HCT116 (cell line): Measurements from ENCODE around the gene TMEM131. TPM values are rescaled to one million over a fixed set of nuclear protein-coding genes. Genes with fewer than 3 reads are reported as not detected.

Experiments used
- ATAC-seq: fragments of 200-7000 bp; cut with Tn5 transposase; 2 replicates; pipeline ENCODE4 v1.9.1; 2020; ENCODE audit warnings: mild to moderate bottlenecking, moderate library complexity
- BruUV-seq: library from RNA; stranded (reverse); fragments of 400-500 nt; replicated peaks from 2 replicates; lab custom pipeline; 2021; lab: Mats Ljungman, UMichigan
- CTCF ChIA-PET: fragments of 300-600 bp; sonication (Branson Sonifier 250); formaldehyde crosslinking; loops from one replicate; lab custom pipeline; 2021; ENCODE audit warnings: antibody characterized with exemption; lab: Charles Lee
- POLR2A ChIA-PET: fragments of 300-600, 350-600 bp; sonication (Branson Sonifier 250); formaldehyde crosslinking; loops from one replicate; lab custom pipeline; 2021; ENCODE audit warnings: antibody characterized with exemption; lab: Charles Lee
- RAD21 ChIA-PET, 2 experiments: fragments of 300-600 bp; sonication (Branson Sonifier 250); formaldehyde crosslinking; loops; one replicate each; lab custom pipeline; 2023; ENCODE audit warnings: low total read pairs in 2 of 2; ENCODE audit not compliant: uncharacterized antibody in 2 of 2, unreplicated experiment in 2 of 2, low non-redundant PET in 1 of 2; lab: Charles Lee
- DNase-seq: peaks from one replicate; pipeline ENCODE4 v3.0.0-alpha.2; 2010; ENCODE audit warnings: low read depth, low spot score
- H2AFZ ChIP-seq: fragments of 200-600 bp; shearing (Covaris generic), sonication (generic); 2 replicates; pipeline ENCODE4 v1.6.1; 2017; ENCODE audit warnings: low read depth, mixed run types, mixed read lengths, antibody characterized with exemption, low read length; ENCODE audit not compliant: poor library complexity, severe bottlenecking
- H3K27ac ChIP-seq: 2 replicates; pipeline ENCODE4 v1.5.1; 2012; ENCODE audit warnings: low read depth, low read length
- H3K27me3 ChIP-seq: fragments of 200-600 bp; sonication (generic); 2 replicates; pipeline ENCODE4 v1.6.1; 2016; ENCODE audit warnings: mixed run types, low read length, mixed read lengths; ENCODE audit not compliant: insufficient read depth
- H3K36me3 ChIP-seq, 2 experiments: fragments of 200-500 bp in 1 of 2; fragments of 200-600 bp in 1 of 2; sonication (Bioruptor generic) in 1 of 2; sonication (generic) in 1 of 2; 2 replicates each; pipeline versions ENCODE4 v1.5.1 to v1.6.1; 2014 to 2016; ENCODE audit warnings: low read length in 2 of 2, inconsistent platforms in 1 of 2, mixed read lengths in 1 of 2, mixed run types in 1 of 2; ENCODE audit not compliant: insufficient read depth in 2 of 2, control insufficient read depth in 1 of 2
- H3K4me1 ChIP-seq, 2 experiments: fragments of 200-600 bp in 1 of 2; sonication (generic) in 1 of 2; 2 replicates each; pipeline versions ENCODE4 v1.5.1 to v1.6.1; 2012 to 2017; ENCODE audit warnings: low read length in 2 of 2, inconsistent platforms in 1 of 2, mild to moderate bottlenecking in 1 of 2, mixed read lengths in 1 of 2, mixed run types in 1 of 2, moderate library complexity in 1 of 2; ENCODE audit not compliant: insufficient read depth in 2 of 2, control insufficient read depth in 1 of 2
- H3K4me2 ChIP-seq: fragments of 200-600 bp; sonication (generic); 2 replicates; pipeline ENCODE4 v1.6.1; 2017; ENCODE audit warnings: mixed run types, low read length, mixed read lengths
- H3K4me3 ChIP-seq, 2 experiments: fragments of 200-600 bp in 1 of 2; sonication (generic) in 1 of 2; replicated peaks in 1 of 2; 2 replicates each; pipeline ENCODE4 v1.5.1; 2011 to 2016; ENCODE audit warnings: low read length in 2 of 2, control low read depth in 1 of 2, low read depth in 1 of 2, mild to moderate bottlenecking in 1 of 2, mixed read lengths in 1 of 2, mixed run types in 1 of 2
- H3K79me2 ChIP-seq: fragments of 200-600 bp; sonication (generic); 2 replicates; pipeline ENCODE4 v1.6.1; 2017; ENCODE audit warnings: mild to moderate bottlenecking, mixed run types, low read length, moderate library complexity, mixed read lengths; ENCODE audit not compliant: insufficient read depth
- H3K9ac ChIP-seq: fragments of 200-600 bp; sonication (generic); 2 replicates; pipeline ENCODE4 v1.6.1; 2016; ENCODE audit warnings: low read length, mixed read lengths
- H3K9me2 ChIP-seq: fragments of 200-600 bp; sonication (generic), shearing (Covaris generic); 2 replicates; pipeline ENCODE4 v1.6.1; 2017; ENCODE audit warnings: mixed run types, mild to moderate bottlenecking, moderate library complexity; ENCODE audit not compliant: insufficient read depth
- H3K9me3 ChIP-seq, 2 experiments: fragments of 200-500 bp in 1 of 2; fragments of 200-600 bp in 1 of 2; sonication (Bioruptor generic) in 1 of 2; sonication (generic) in 1 of 2; 2 replicates each; pipeline ENCODE4 v1.6.1; 2014 to 2017; ENCODE audit warnings: low read length in 2 of 2, mixed read lengths in 2 of 2, inconsistent platforms in 1 of 2, low read depth in 1 of 2, mild to moderate bottlenecking in 1 of 2, mixed run types in 1 of 2, moderate library complexity in 1 of 2; ENCODE audit not compliant: control insufficient read depth in 1 of 2, insufficient read depth in 1 of 2
- H4K20me1 ChIP-seq: fragments of 200-600 bp; sonication (generic), shearing (Covaris generic); 2 replicates; pipeline ENCODE4 v1.6.1; 2017; ENCODE audit warnings: mixed run types, mild to moderate bottlenecking, moderate library complexity; ENCODE audit not compliant: insufficient read depth
- CBX3 ChIP-seq: IDR thresholded peaks from 2 replicates; pipeline ENCODE4 v1.6.1; 2012; ENCODE audit warnings: low read depth
- EGR1 ChIP-seq: IDR thresholded peaks from 2 replicates; pipeline ENCODE4 v1.6.1; 2012; ENCODE audit warnings: low read depth
- ELF1 ChIP-seq: IDR thresholded peaks from 2 replicates; pipeline ENCODE4 v1.6.1; 2012; ENCODE audit warnings: low read depth, borderline replicate concordance
- EZH2 ChIP-seq: fragments of 200-600 bp; sonication (generic); IDR thresholded peaks from 2 replicates; pipeline ENCODE4 v1.6.1; 2017; ENCODE audit warnings: antibody characterized with exemption, mixed run types
- EZH2phosphoT487 ChIP-seq: fragments of 200-600 bp; IDR thresholded peaks from 2 replicates; pipeline ENCODE4 v1.6.1; 2018; ENCODE audit warnings: antibody characterized with exemption, borderline replicate concordance
- FOSL1 ChIP-seq: IDR thresholded peaks from 2 replicates; pipeline ENCODE4 v1.6.1; 2012; ENCODE audit warnings: low read depth
- JUND ChIP-seq: IDR thresholded peaks from 2 replicates; pipeline ENCODE4 v1.6.1; 2012
- POLR2A ChIP-seq: IDR thresholded peaks from 2 replicates; pipeline ENCODE4 v1.7.0; 2011; ENCODE audit warnings: borderline replicate concordance; ENCODE audit not compliant: insufficient read depth, insufficient read length; ENCODE audit errors: extremely low read depth
- POLR2AphosphoS5 ChIP-seq: IDR thresholded peaks from 2 replicates; pipeline ENCODE4 v1.6.1; 2011; ENCODE audit warnings: mild to moderate bottlenecking, low read depth, low read length, moderate library complexity
- RAD21 ChIP-seq: IDR thresholded peaks from 2 replicates; pipeline ENCODE4 v1.6.1; 2012; ENCODE audit warnings: low read depth, mild to moderate bottlenecking
- SIN3A ChIP-seq: IDR thresholded peaks from 2 replicates; pipeline ENCODE4 v1.6.1; 2012; ENCODE audit warnings: low read depth
- SP1 ChIP-seq: IDR thresholded peaks from 2 replicates; pipeline ENCODE4 v1.6.1; 2012; ENCODE audit warnings: low read depth
- SRF ChIP-seq: IDR thresholded peaks from 2 replicates; pipeline ENCODE4 v1.6.1; 2012; ENCODE audit warnings: low read depth
- TCF7L2 ChIP-seq: IDR thresholded peaks from 2 replicates; pipeline ENCODE4 v1.7.0; 2011; ENCODE audit warnings: borderline replicate concordance, inconsistent platforms; ENCODE audit not compliant: insufficient read depth, insufficient read length; ENCODE audit errors: extremely low read depth
- YY1 ChIP-seq: IDR thresholded peaks from 2 replicates; pipeline ENCODE4 v1.6.1; 2011; ENCODE audit warnings: low read length, low read depth, moderate library complexity, mild to moderate bottlenecking; ENCODE audit not compliant: insufficient replicate concordance; ENCODE audit errors: extremely low read depth
- ZFX ChIP-seq: fragments of 450-650 bp; IDR thresholded peaks from 2 replicates; pipeline ENCODE4 v1.6.1; 2017
- ZNF274 ChIP-seq: fragments of 200-500 bp; sonication (Bioruptor generic); IDR thresholded peaks from 2 replicates; pipeline ENCODE4 v1.6.1; 2014; ENCODE audit warnings: mild to moderate bottlenecking, low read depth, low read length, inconsistent platforms
- intact Hi-C: fragments of 100-400 bp; cut with micrococcal nuclease; formaldehyde crosslinking; loops from 2 replicates; pipeline ENCODE4 v1.10.0; 2022
- total RNA-seq: library from RNA; stranded (reverse); gene quantifications from one replicate; pipeline ENCODE4 v1.2.1, GENCODE V29; 2021; ENCODE audit not compliant: unreplicated experiment
- TF ChIP-seq, protein P1 (sequence below): IDR thresholded peaks from 2 replicates; pipeline ENCODE4 v1.6.1; 2012
- TF ChIP-seq, protein P2 (sequence below): IDR thresholded peaks from 2 replicates; pipeline ENCODE4 v1.6.1; 2011; ENCODE audit warnings: mild to moderate bottlenecking, low read length, moderate library complexity; ENCODE audit not compliant: insufficient replicate concordance; ENCODE audit errors: extremely low read depth
- TF ChIP-seq, protein P3 (sequence below): IDR thresholded peaks from 2 replicates; pipeline ENCODE4 v1.6.1; 2012

The TMEM131 gene
- total RNA-seq, 1 experiment from 2014 or later = 51.5 TPM

DNA sequence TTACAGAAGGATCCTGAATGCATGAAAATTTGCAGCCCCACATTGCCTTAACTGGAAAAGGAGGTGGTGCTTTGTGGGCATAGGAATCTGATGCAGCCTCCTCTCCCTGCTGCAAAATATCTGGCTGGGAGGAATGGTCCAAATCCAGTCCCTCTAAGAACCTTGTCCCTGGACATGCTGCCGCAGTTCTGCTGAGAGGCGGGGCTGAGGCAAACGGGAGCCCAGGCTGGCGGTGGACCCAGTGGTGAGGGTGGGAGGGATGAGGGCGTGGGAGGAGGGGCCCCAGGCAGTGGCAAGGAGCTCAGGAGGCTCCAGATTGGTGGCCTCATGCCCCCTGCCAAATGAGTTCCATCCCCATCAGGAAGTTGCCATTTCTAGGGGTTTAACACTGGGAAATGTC lies 246.2 kb downstream of the TMEM131 start (continued):
- TF ChIP-seq RAD21 = no peak
- no peak for TF ChIP-seq JUND
- TF ChIP-seq ZFX = no peak
- TF ChIP-seq ELF1 = no peak
- no peak for TF ChIP-seq SIN3A
- TF ChIP-seq TCF7L2 = no peak
- no peak for TF ChIP-seq YY1

DNA sequence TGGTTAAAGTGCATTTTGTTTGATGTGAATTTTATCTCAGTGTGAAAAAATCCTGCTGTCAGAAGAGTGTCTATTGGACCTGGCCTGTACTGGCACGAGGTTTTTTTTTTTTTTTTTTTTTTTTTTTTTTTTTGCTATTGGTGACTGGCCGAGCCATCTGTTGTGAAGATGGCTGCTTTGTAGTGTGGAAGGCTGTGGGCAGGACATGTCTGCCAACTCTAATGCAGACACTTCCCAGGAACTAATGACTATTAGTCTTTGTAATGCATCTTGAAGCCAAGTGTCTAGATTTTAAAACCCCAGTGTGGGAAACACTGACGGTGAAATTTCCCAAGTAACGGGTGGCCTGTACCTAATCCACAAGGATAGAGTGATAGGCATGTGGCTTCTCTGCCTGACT lies 248.0 kb downstream of the TMEM131 start:
- DNase-seq (no peak), ATAC-seq (no peak)
- TF ChIP-seq ELF1 = no peak
- no peak for TF ChIP-seq CBX3
- TF ChIP-seq POLR2A = no peak
- TF ChIP-seq EZH2 = no peak
- TF ChIP-seq, protein P1, sequence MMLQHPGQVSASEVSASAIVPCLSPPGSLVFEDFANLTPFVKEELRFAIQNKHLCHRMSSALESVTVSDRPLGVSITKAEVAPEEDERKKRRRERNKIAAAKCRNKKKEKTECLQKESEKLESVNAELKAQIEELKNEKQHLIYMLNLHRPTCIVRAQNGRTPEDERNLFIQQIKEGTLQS = no peak
- no peak for TF ChIP-seq POLR2AphosphoS5
- TF ChIP-seq, protein P2, sequence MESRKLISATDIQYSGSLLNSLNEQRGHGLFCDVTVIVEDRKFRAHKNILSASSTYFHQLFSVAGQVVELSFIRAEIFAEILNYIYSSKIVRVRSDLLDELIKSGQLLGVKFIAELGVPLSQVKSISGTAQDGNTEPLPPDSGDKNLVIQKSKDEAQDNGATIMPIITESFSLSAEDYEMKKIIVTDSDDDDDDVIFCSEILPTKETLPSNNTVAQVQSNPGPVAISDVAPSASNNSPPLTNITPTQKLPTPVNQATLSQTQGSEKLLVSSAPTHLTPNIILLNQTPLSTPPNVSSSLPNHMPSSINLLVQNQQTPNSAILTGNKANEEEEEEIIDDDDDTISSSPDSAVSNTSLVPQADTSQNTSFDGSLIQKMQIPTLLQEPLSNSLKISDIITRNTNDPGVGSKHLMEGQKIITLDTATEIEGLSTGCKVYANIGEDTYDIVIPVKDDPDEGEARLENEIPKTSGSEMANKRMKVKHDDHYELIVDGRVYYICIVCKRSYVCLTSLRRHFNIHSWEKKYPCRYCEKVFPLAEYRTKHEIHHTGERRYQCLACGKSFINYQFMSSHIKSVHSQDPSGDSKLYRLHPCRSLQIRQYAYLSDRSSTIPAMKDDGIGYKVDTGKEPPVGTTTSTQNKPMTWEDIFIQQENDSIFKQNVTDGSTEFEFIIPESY = no peak
- no peak for TF ChIP-seq SP1
- TF ChIP-seq YY1 = no peak
- TF ChIP-seq FOSL1 = no peak
- no peak for TF ChIP-seq RAD21
- no peak for TF ChIP-seq TCF7L2
- TF ChIP-seq ZFX = no peak
- TF ChIP-seq EGR1 = no peak
- no peak for TF ChIP-seq SIN3A
- TF ChIP-seq, protein P3, sequence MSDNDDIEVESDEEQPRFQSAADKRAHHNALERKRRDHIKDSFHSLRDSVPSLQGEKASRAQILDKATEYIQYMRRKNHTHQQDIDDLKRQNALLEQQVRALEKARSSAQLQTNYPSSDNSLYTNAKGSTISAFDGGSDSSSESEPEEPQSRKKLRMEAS = no peak
- TF ChIP-seq EZH2phosphoT487 = no peak
- TF ChIP-seq SRF = no peak
- no peak for TF ChIP-seq JUND
- TF ChIP-seq ZNF274 = no peak
- Histone ChIP-seq H3K9ac (no peak overlapping the region), H3K9me2 (no peaks in the 10 kb centered on the region), H3K9me3 (no peaks in the 10 kb centered on the region), H3K27ac (no peak overlapping the region), H3K79me2 (no peaks in the 10 kb centered on the region), H3K4me3 (no peak overlapping the region), H3K27me3 (no peaks in the 10 kb centered on the region), H3K4me1 (peaks cover 0 to 7% of the 10 kb centered on the region in 2 experiments; a peak in 1 of 4 replicates), H2AFZ (no peak overlapping the region), H3K4me2 (no peak overlapping the region), H4K20me1 (no peaks in the 10 kb centered on the region), H3K36me3 (no peaks in the 10 kb centered on the region)
- RAD21 ChIA-PET = no interaction called here
- no TSS peak for BruUV-seq
- intact Hi-C loops = no loop called here
- CTCF ChIA-PET = interaction anchor here (0.7 kb wide), 1 partner anchor 602 kb away, joined by 3 read pairs; no protein-coding TSS in a partner anchor
- POLR2A ChIA-PET = interaction anchor here (0.7 kb wide), 1 partner anchor 69 kb away, joined by 3 read pairs; no protein-coding TSS in a partner anchor
